ENCODE data around the gene NCR3LG1.

NCR3LG1 gene

DNA sequence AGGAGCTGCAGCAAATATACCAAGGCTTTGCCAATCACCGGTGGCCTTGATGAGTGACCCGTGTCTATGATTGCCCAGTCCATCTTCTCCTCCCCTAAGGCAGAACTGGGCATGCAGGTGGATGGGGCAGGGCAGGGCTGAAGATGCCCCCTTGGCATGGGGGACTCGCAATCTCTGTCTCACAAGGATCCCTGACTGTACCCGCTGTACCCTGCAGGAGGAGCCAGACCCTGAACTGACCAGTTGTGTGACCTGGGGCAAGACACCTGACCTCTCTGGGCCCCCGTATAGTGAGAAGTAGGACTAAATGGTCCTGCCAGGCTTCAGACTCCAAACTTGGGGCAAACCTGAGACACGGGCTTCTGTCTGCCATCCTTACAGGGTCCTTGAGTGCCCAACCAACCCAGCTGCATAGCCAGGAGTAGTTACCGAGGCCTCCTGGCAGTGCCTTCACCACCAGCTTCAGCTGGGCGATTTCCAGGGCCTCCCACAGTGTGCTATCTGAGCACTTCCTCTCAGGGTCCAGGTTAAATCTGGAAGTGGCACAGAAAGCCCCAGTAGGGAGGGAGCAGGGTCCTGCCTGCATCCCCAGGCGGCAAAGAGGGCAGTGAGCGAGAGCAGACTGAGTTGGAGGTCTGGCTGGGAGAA, 43.3 kb downstream of the NCR3LG1 start:
- no peak for DNase-seq

- no peak for DNase-seq
Observed at GRCh38 chr11:17395554-17395961, 44.0 kb downstream of the NCR3LG1 start.

DNA sequence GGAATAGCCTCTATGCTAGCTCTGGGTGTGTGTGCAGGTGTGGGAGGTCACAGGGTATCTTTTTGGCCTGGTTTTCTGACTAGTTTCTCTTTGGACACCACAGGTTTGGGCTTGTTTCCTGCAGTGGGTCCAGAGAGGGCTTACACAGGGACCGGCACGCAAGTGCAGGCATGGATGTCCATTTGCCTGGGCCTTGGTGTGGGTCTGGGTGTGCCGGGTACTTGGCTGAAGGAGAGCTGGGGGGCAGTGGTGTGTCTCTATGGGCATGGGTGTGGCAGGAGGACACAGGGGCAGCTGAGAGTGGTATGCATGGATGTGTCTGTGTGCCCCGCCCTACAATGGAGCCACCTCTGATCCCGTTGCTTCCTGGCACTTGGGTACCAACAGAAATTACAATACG, 44.4 kb downstream of the NCR3LG1 start:
- no peak for DNase-seq

- no peak for DNase-seq
Observed at GRCh38 chr11:17396598-17397310, 45.2 kb downstream of the NCR3LG1 start.

GRCh38 chr11:17397311-17398002, 45.9 kb downstream of the NCR3LG1 start:
- no peak for DNase-seq

DNA sequence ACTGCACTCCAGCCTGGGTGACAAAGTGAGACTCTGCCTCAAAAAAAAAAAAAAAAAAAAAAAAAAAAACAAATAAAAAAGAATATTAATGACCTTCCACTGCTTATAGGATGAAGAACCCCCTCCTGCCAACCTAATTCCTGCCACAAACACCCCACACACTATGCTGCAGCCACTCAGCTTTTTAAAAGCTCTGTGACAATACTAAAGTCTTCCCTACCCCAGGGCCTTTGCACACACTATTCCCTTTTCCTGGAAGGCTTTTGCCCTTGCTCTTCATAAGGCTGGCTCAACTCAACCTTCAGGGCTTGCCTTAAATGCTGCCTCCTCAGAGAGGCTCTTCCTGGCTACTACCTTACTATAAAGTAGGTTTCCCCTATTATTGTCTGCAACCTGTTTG, 47.6 kb downstream of the NCR3LG1 start:
- no peak for DNase-seq

DNA sequence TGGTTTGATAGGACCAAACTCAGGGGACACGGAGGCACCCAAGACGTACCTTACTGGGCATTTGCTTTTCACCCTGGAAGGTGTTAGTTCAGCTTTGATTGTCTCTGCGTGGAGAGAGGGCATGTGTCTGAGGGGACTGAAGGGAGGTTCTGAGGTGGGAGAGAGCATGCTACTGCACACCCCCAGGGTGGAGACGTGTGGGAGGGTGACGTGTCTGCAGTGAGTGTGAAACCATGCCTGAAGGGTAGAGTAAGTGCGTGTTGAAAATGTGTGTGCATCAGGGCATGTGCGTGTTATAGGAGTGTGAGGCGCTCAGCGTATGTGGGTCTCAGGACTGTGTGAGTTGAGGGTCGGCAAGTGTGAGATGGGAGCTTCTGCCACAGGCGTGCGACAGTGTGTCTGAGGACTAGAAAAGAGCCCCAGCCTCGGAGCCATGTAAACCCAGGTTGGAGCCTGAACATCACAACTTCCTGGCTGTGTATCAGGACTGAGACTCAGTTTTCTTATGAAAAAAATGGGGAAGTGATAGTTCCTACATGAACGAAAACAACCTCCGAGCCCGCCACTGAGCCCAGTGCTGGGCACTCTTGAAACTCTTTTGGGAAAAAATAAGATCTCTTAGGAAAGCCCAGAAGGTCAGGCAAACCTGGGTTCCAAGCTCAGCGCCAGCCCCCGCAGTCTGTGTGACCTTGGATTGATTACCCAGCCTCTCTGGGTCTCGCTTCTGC, 48.6 kb downstream of the NCR3LG1 start:
- no peak for DNase-seq

GRCh38 chr11:17401316-17401715, 49.7 kb downstream of the NCR3LG1 start:
- DNase-seq: no peak

GRCh38 chr11:17401841-17402240, 50.2 kb downstream of the NCR3LG1 start:
- DNase-seq: no peak

DNA sequence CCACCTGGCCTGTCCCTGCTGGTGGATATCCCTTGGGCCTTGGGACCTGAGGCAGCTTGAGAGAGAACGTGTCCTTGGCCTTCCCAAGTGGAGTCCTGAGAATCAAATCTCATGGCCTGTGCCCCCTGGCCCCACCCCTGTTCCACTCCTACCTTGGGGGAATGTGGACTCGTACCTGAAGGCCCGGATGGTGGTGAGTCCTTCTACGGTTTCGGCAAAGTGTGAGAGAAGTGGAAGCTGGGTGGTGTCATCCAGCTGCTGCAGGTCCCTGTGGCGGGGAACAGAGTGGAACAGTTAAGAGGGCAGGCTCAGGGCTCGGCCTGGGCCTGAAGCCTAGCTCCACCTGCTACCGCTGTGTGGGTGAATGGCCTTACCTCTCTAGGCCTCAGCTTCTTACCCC, 50.9 kb downstream of the NCR3LG1 start:
- no peak for DNase-seq

GRCh38 chr11:17403980-17404759, 52.6 kb downstream of the NCR3LG1 start:
- DNase-seq: no peak

- no peak for DNase-seq
Observed at GRCh38 chr11:17405232-17406005, 53.8 kb downstream of the NCR3LG1 start.

DNA sequence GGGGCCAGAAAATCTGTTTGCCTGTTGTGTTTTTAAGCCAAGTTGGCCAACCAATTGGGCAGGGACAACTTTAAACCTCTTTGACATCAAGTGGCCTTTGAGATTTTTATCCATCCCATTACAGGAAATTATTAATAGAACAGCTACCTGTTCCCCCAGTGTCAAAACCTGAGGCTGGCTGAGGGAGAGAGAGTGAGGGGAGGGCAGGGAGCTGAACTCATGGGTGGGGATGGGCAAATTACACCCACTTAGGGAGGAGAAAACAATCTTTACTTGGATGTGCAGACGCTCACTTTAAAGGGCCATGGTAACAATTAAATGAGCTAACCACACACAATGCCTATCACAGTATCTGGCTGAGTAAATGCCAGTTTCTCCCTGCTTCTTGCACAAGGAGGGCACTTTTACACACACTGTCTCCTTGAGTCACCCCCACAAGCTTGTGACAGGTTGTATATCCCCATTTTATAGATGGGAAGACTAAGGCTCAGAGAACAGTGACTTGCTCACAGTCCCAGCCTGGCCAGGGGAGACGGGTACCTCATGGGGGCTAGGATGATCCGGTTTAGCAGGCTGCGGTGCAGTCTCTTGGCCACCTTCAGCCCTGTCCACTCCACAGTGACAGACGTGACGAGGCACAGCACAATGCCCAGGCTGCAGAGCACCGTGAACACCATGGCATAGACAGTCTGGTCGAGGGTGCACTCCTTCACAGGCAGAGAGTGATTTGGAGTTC, 54.6 kb downstream of the NCR3LG1 start:
- no peak for DNase-seq

DNA sequence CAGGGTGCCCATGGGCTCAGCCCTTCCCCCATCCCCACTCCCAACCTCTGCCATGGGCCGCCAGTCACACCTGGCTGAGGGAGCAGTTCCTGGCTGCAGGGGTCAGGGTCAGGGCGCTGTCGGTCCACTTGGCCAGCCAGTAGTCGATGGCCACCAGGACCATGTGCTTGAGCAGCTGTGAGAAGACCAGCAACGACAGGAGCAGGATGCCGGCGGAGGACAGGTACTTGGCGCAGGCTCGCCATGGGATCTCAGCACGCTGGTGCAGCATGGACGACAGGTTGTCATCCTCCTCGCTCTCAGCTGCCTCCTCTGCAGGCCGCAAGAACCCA, 55.2 kb downstream of the NCR3LG1 start:
- no peak for DNase-seq

- DNase-seq: no peak
Observed at GRCh38 chr11:17407575-17407974, 56.0 kb downstream of the NCR3LG1 start.

- DNase-seq: no peak
Observed at GRCh38 chr11:17408026-17408425, 56.4 kb downstream of the NCR3LG1 start.

GRCh38 chr11:17408641-17409040, 57.0 kb downstream of the NCR3LG1 start:
- no peak for DNase-seq

DNA sequence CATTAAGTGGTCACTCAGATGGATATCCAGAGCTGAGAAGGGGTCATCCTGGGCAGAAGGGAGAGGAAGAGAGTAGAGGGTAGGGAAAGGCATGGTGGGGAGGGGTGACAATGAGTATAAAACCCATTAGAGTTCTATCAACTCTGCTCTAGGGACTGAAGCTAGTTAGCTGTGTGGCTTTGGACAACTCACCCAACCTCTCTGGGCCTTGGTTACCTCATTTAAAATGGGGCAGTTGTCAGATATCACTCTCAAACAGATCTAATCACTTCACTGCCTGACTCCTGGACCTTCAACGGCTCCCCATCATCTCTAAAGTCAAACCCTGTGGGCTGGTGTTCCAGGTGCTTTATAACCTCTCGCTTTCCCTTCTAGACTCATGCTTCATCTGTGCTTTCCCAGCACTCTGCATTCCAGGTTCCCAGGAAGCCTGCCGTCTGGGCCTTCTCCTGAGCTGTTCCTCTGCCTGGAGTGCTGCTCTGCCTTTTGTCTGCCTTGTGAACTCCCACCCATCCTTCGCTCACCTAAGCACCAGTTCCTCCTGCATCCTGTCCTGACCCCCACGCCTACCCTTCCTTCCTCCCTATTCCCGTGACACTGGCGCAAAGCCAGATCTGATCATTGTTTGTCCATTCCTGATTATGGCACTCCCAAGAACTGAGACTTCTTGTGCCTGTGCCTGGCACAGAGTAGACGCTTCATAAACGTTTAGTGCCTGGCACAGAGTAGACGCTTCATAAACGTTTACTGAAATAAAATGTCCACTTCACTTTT, 59.2 kb downstream of the NCR3LG1 start:
- DNase-seq: no peak

DNA sequence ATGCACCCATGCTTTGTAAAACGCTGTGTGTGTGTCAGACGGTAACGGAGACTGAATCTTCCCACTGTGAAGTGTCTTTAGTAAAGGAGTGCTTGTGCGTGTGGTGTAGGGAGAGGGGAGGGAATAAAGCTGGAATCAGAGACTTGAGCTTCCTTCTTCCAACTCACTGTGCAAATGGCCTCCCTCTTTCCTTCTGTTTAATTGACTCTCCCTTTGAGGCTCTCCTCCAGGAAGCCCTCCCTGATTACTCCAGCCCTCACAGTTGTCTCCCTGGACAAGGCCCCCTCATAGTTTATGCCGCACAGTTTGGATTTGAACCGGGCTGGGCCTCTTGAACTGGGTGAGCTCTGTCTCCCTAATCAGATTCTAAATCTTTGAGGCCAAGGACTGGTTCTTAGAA, 59.8 kb downstream of the NCR3LG1 start:
- DNase-seq: no peak

- DNase-seq: no peak
Observed at GRCh38 chr11:17412488-17413180, 61.0 kb downstream of the NCR3LG1 start.
